Measurements from ENCODE around the gene SSR3. TPM values are rescaled to one million over a fixed set of nuclear protein-coding genes. Genes with fewer than 3 reads are reported as not detected.

The SSR3 gene
- total and polyA plus RNA-seq, 9 of the 15 experiments (the other 6 are each of a cell fraction or from before 2014, with no cell fraction given), result 104 to 464 (median 307) TPM

- TF ChIP-seq REST (IDR thresholded peaks at IDR 0.05; ENCODE audit: borderline replicate concordance), result no peak; the same call in 1 of the 2 replicates
- no peak for TF ChIP-seq REST (CRISPR knock-in tag; IDR thresholded peaks at IDR 0.05; ENCODE audit: low read depth)
- TF ChIP-seq TAF9B (IDR thresholded peaks at IDR 0.05; ENCODE audit: partially characterized antibody), result no peak
- TF ChIP-seq ZBTB33 (CRISPR knock-in tag; IDR thresholded peaks at IDR 0.05), result no peak
- TF ChIP-seq TRIM28 (IDR thresholded peaks at IDR 0.05), result no peak
- TF ChIP-seq NR2F6 (CRISPR knock-in tag; IDR thresholded peaks at IDR 0.05), result no peak
- TF ChIP-seq ZC3H11A (IDR thresholded peaks at IDR 0.05; ENCODE audit: low read depth, low read length), result no peak
- no peak for TF ChIP-seq ZNF586 (CRISPR knock-in tag; conservative IDR thresholded peaks at IDR 0.05)
- TF ChIP-seq NELFE (IDR thresholded peaks at IDR 0.05; ENCODE audit: insufficient read depth, insufficient read length), result no peak
- no peak for TF ChIP-seq ZC3H8 (IDR thresholded peaks at IDR 0.05)
- TF ChIP-seq IRF9 (tag; IDR thresholded peaks at IDR 0.05), result no peak
- TF ChIP-seq ZNF785 (CRISPR knock-in tag; IDR thresholded peaks at IDR 0.05), result no peak
- TF ChIP-seq ZBTB12 (CRISPR knock-in tag; IDR thresholded peaks at IDR 0.05), result no peak
- TF ChIP-seq ZNF75A (CRISPR knock-in tag; IDR thresholded peaks at IDR 0.05), result no peak
- no peak for TF ChIP-seq GMEB1 (CRISPR knock-in tag; IDR thresholded peaks at IDR 0.05)
- no peak for TF ChIP-seq CBFB (CRISPR knock-in tag; IDR thresholded peaks at IDR 0.05)
- TF ChIP-seq STAT5B (CRISPR knock-in tag; IDR thresholded peaks at IDR 0.05), result no peak
Observed at GRCh38 chr3:156579427-156579851, 24.5 kb upstream of the SSR3 start (continued).
